Uterus (tissue), 4 donors: Measurements from ENCODE around the gene TARS3. TPM values are rescaled to one million over a fixed set of nuclear protein-coding genes. Genes with fewer than 3 reads are reported as not detected.

Experiments used
- DNase-seq, 2 donors: peaks; one replicate each; pipeline ENCODE4 v3.0.0-alpha.2; 2019 to 2020
- H3K27ac ChIP-seq, 2 donors: fragments of 200-600 bp; sonication (generic); 1 replicate in 1 of 2; 2 replicates in 1 of 2; pipeline ENCODE4 v1.5.1; 2016 to 2018
- H3K27me3 ChIP-seq, 2 donors: fragments of 200-600 bp; sonication (generic); one replicate each; pipeline ENCODE4 v1.5.1; 2018 to 2019; ENCODE audit warnings: control low read depth in 1 of 2
- H3K36me3 ChIP-seq, 2 donors: fragments of 200-600 bp; sonication (generic); one replicate each; pipeline ENCODE4 v1.5.1; 2019; ENCODE audit warnings: control low read depth in 1 of 2
- H3K4me1 ChIP-seq, 2 donors: fragments of 200-600 bp; sonication (generic); one replicate each; pipeline ENCODE4 v1.5.1; 2018 to 2019; ENCODE audit warnings: control low read depth in 1 of 2
- H3K4me3 ChIP-seq, 2 donors: fragments of 200-600 bp; sonication (generic); 1 replicate in 1 of 2; 2 replicates in 1 of 2; pipeline ENCODE4 v1.5.1; 2018 to 2019; ENCODE audit warnings: mild to moderate bottlenecking in 1 of 2
- H3K9me3 ChIP-seq, 2 donors: fragments of 200-600 bp; sonication (generic); one replicate each; pipeline ENCODE4 v1.5.1; 2019; ENCODE audit warnings: control low read depth in 1 of 2
- CTCF ChIP-seq, 4 experiments: fragments of 200-600 bp in 2 of 4; fragments of 450-650 bp in 2 of 4; sonication (generic) in 2 of 4; IDR thresholded peaks; one replicate each; pipeline ENCODE4 v1.5.1; 2016 to 2019; ENCODE audit warnings: antibody characterized with exemption in 4 of 4, mild to moderate bottlenecking in 2 of 4, moderate library complexity in 1 of 4
- POLR2A ChIP-seq, 2 donors: fragments of 450-650 bp; IDR thresholded peaks; one replicate each; pipeline ENCODE4 v1.6.1; 2016; ENCODE audit warnings: antibody characterized with exemption in 2 of 2, mild to moderate bottlenecking in 1 of 2, moderate library complexity in 1 of 2
- intact Hi-C: fragments of 100-400 bp; cut with DNase I; formaldehyde crosslinking; loops from one replicate; pipeline ENCODE4 v1.15.1; 2023; ENCODE audit warnings: low total_unique reads
- total RNA-seq, 4 donors: library from RNA; depleted of rRNA in 3 of 4; stranded (reverse); fragments of >200 nt in 3 of 4; gene quantifications; one replicate each; pipeline versions ENCODE4 v1.1.0 to v1.2.4, GENCODE V29; 2014 to 2023
- donor health status: DM: yes; HTN: yes; CAD: no.

TARS3 gene
- total RNA-seq, 4 donors from 2014 or later: 3.3 to 24.8 (median 17.7) TPM

DNA sequence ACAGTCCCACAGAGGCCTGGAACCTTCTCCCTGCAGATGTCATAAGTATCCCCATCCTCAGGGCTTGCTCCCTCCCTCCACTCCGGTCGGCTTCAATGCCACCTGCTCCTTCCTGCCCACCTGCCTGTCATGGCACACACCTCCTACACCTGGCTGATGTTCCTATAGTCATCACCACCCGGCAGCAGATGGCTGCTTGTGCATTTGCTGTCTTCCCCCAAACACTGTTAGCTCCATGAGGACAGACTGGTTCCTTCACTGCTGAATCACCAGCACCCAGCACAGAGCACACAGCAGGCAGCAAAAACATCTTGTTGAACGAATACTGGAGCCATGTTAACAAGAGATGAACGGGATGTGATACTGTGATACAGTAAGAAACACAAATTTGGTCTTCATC is 14.8 kb downstream of the TARS3 start:
- Histone ChIP-seq H3K36me3 (no peaks in the 10 kb centered on the region), H3K27ac (no peak overlapping the region), H3K27me3 (no peaks in the 10 kb centered on the region), H3K4me3 (no peak overlapping the region), H3K4me1 (no peaks in the 10 kb centered on the region), H3K9me3 (no peaks in the 10 kb centered on the region)
- TF ChIP-seq CTCF (IDR thresholded peaks at IDR 0.05): no peak
- no peak for TF ChIP-seq POLR2A (IDR thresholded peaks at IDR 0.05)
- no peak for DNase-seq
- intact Hi-C loops: no loop called here

DNA sequence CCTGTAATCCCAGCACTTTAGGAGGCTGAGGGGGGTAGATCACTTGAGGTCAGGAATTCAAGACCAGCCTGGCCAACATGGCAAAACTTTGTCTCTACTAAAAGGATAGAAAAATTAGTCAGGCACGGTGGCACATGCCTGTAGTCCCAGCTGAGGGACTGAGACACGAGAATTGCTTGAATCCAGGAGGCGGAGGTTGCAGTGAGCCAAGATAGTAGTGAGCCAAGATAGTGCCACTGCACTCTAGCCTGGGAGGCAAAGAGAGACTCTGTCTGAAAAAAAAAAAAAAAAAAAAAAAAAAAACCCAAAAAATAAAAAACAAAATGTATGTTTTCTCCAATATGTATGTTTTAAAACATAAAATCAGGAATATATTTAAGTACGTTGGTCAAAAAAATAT is 16.3 kb downstream of the TARS3 start:
- H3K27ac ChIP-seq: no peak overlapping the region
- no peaks in the 10 kb centered on the region for H3K36me3 ChIP-seq
- no peaks in the 10 kb centered on the region for H3K4me1 ChIP-seq
- H3K9me3 ChIP-seq: no peaks in the 10 kb centered on the region
- H3K4me3 ChIP-seq: no peak overlapping the region
- intact Hi-C loops: no loop called here
- TF ChIP-seq POLR2A (IDR thresholded peaks at IDR 0.05) (no peak), CTCF (IDR thresholded peaks at IDR 0.05) (no peak)
- no peak for DNase-seq
- H3K27me3 ChIP-seq: no peaks in the 10 kb centered on the region

DNA sequence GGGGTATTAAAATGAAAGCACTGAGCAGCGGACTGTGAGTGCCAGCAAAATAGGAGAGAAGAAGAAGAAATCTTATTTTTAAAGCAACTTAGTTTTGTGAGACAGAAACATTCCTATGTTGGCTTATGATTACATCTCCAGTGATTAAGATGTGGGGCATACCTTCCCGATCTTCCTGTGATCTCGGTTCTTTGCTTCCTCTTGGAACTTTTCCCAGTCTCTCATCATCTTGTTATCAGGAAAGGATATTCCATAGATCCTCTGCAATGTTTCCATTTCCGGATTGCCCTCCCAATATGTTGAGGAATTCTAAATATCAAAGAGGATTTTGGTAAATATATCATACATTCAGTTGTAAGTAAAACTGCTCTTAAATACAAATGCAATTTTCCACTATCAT is 22.2 kb downstream of the TARS3 start:
- no peaks in the 10 kb centered on the region for H3K27me3 ChIP-seq
- no peaks in the 10 kb centered on the region for H3K36me3 ChIP-seq
- H3K9me3 ChIP-seq: no peaks in the 10 kb centered on the region
- no peak overlapping the region for H3K27ac ChIP-seq
- no peak overlapping the region for H3K4me3 ChIP-seq
- TF ChIP-seq POLR2A (IDR thresholded peaks at IDR 0.05) (no peak), CTCF (IDR thresholded peaks at IDR 0.05) (no peak)
- intact Hi-C loops: no loop called here
- no peaks in the 10 kb centered on the region for H3K4me1 ChIP-seq
- no peak for DNase-seq

DNA sequence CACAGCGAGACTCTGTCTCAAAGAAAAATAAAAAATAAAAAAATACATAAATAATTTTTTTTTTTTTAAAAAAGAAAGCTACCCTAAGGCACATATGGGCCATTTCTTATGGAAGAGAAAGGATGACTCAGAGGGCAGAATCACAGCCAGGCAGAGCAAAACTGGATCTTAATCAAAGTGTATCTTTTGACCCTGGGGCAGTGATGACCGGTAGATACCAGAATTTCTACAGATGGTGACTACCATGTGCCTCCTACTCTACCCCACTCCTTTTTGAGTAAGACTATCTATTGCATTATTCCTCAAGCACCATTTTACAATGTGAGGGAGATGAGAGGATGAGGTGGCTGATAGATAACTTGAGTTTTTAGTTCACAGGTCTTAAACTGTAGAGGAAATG is 26.0 kb downstream of the TARS3 start:
- intact Hi-C loops: no loop called here
- Histone ChIP-seq H3K9me3 (no peaks in the 10 kb centered on the region), H3K4me1 (no peaks in the 10 kb centered on the region), H3K36me3 (no peaks in the 10 kb centered on the region), H3K27me3 (no peaks in the 10 kb centered on the region), H3K4me3 (no peak overlapping the region), H3K27ac (no peak overlapping the region)
- TF ChIP-seq CTCF (IDR thresholded peaks at IDR 0.05): no peak
- TF ChIP-seq POLR2A (IDR thresholded peaks at IDR 0.05): no peak
- no peak for DNase-seq

DNA sequence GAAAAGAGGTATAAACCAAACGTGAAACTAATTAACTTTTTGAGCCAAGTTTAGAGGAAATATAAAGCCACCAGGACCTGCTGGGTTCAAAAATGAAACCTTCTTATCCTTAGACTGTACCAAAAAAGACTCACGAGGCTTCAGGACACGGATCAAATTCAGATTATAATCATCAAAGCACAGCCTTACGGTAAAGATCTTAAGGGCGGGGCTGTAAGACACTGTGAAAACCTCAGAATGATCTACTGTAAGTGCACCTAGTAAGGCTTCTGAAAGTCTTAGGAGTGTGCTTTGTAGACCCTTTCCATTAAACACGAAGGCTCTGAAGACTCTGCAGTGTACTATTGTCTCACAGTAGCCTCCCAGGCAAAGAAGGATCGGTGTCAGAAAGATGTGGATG is 26.8 kb downstream of the TARS3 start:
- Histone ChIP-seq H3K4me1 (no peaks in the 10 kb centered on the region), H3K9me3 (no peaks in the 10 kb centered on the region), H3K27ac (no peak overlapping the region), H3K4me3 (no peak overlapping the region), H3K27me3 (no peaks in the 10 kb centered on the region), H3K36me3 (no peaks in the 10 kb centered on the region)
- TF ChIP-seq POLR2A (IDR thresholded peaks at IDR 0.05): no peak
- TF ChIP-seq CTCF (IDR thresholded peaks at IDR 0.05): no peak
- no peak for DNase-seq
- intact Hi-C loops: no loop called here
